Right cardiac atrium (tissue), 5 donors: Measurements from ENCODE around the gene CFAP91. TPM values are rescaled to one million over a fixed set of nuclear protein-coding genes. Genes with fewer than 3 reads are reported as not detected.

Experiments used
- ATAC-seq, 2 donors: fragments of 200-7000 bp; cut with Tn5 transposase; one replicate each; pipeline versions ENCODE4 v1.8.0 to v1.9.1; 2020; ENCODE audit warnings: moderate library complexity in 2 of 2, mild to moderate bottlenecking in 1 of 2
- DNase-seq, 3 donors: peaks; one replicate each; pipeline ENCODE4 v3.0.0-alpha.2; 2020
- H3K27ac ChIP-seq: one replicate; pipeline ENCODE4 v1.5.1; 2013; ENCODE audit warnings: mild to moderate bottlenecking, low read length, control low read depth, moderate library complexity
- H3K27me3 ChIP-seq: one replicate; pipeline ENCODE4 v1.6.1; 2013; ENCODE audit not compliant: control insufficient read depth, insufficient read depth
- H3K4me1 ChIP-seq: one replicate; pipeline ENCODE4 v1.6.1; 2013; ENCODE audit warnings: low read length; ENCODE audit not compliant: control insufficient read depth, insufficient read depth
- H3K4me3 ChIP-seq: one replicate; pipeline ENCODE4 v1.5.1; 2013; ENCODE audit warnings: low read length, control low read depth
- H3K9me3 ChIP-seq: one replicate; pipeline ENCODE4 v1.6.1; 2013; ENCODE audit warnings: low read length; ENCODE audit not compliant: control insufficient read depth
- WGBS: extraction: QIAGEN DNeasy Blood & Tissue Kit; methylation state at CpG from one replicate; pipeline ENCODE4 v1.1.7; 2013; 5-methylcytosine and 5-hydroxymethylcytosine counted together
- intact Hi-C, 4 donors: fragments of 100-400 bp; cut with DNase I; formaldehyde crosslinking; loops; one replicate each; pipeline versions ENCODE4 v1.11.0 to v1.14.0; 2022 to 2023
- long read RNA-seq, 4 donors: library from polyadenylated mRNA; unstranded; transcript quantifications; one replicate each; pipeline ENCODE4 v2.0.0, GENCODE V29; 2020 to 2021
- polyA plus RNA-seq: library from polyadenylated mRNA; stranded (reverse); fragments of 200-250 nt; gene quantifications from one replicate; pipeline ENCODE4 v1.2.3, GENCODE V29; 2013
- total RNA-seq, 4 donors: library from RNA; stranded (reverse); fragmentation: NEBNext Ultra II Directional; extraction: Animal tissue kit (Norgen Biotek cat#: 25700); gene quantifications; one replicate each; pipeline ENCODE4 v1.2.1, GENCODE V29; 2021
- donor health status: healthy with polysubstance abuse.
- donor health status: DM: no; HTN: yes; CAD: no.
- donor health status: DM: no; HTN: no; CAD: no.
- donor health status: DM: no; HTN: yes; CAD: no; lungs with severe emphysema.
- donor health status: DM: yes; HTN: yes; CAD: no.

The CFAP91 gene
- total RNA-seq (1 to 10 TPM in 3 of 4 donors, under 1 TPM in 1; 0.80 to 1.7 (median 1.3) TPM), polyA plus RNA-seq (0.50 TPM)
- long read RNA-seq, donor 1, full-length matches to known transcripts, result 1 of 1 reads
- long read RNA-seq, donor 1, partial matches to known transcripts, result 0 of 1 reads
- long read RNA-seq, donor 1, other reads (novel, unspliced or antisense), result 0 of 1 reads
- long read RNA-seq, donor 2, result 0 reads
- long read RNA-seq, donor 3, partial matches to known transcripts, result 1 of 1 reads
- long read RNA-seq, donor 3, other reads (novel, unspliced or antisense), result 0 of 1 reads
- long read RNA-seq, donor 4, result 0 reads

DNA sequence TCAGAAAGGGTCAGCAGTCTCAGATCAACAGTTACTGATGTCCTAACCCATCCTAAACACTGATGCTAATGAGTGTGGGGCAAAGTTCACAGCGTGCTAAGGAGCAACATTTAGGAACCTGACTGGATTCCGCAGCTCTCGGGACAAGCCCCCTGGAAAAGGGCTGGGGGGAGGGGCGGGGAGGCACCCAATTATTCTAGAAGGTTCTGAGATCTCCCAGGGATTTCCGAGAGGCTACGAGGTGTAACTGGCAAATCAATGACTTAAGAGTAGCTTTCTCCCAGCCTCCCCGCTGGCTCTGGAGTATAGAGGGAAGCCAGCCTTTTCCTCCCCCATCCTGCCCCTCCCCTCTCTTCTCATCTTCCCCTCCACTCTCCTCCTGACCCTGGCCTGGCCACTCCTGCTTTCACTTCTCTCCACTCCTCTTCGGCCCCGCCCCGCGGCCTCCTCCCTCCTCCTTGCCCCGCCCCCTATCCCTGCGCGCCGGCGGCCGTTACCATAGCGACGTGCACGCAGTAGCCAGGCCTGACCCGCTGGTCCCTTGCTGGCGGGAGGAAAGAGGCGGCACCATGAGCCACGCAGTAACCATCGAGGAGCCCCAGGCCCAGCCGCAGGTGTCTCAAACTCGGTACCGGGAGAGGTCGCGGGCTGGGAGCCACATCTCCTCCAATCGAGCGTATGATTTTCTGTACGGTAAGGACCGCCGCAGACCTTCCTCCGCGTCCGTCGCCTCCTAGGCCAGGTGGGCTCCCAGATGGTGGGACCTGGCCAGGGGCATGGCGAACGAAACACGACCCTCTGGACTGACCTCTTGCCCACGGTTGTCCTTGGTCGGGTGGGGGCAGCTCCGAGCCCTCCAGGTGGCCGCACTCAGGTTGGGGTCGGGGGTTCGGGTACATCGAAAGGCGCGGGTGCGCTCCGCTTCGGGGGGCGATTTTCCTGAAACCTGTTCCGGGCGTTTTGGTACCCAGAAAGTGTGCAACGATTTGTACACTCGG lies at the start of gene CFAP91:
TSS of gene CFAP91 (plus strand) at position 493 of the 998 bp plus-strand sequence. CDS start at position 570, 77 bp downstream.
- no peaks in the 10 kb centered on the region for H3K27me3 ChIP-seq
- DNase-seq, result peak; percentile 97 to 99 (median 99)
- no peaks in the 10 kb centered on the region for H3K4me1 ChIP-seq
- H3K4me3 ChIP-seq, result peak within 1 kb of the TSS; percentile 34
- 8% methylated on average over 59 of the region's 59 CpGs for WGBS
- H3K9me3 ChIP-seq, result no peaks in the 10 kb centered on the region
- H3K27ac ChIP-seq, result no peak within 1 kb of the TSS
- ATAC-seq, result peak; percentile 100
- intact Hi-C loops, result no loop called here

DNA sequence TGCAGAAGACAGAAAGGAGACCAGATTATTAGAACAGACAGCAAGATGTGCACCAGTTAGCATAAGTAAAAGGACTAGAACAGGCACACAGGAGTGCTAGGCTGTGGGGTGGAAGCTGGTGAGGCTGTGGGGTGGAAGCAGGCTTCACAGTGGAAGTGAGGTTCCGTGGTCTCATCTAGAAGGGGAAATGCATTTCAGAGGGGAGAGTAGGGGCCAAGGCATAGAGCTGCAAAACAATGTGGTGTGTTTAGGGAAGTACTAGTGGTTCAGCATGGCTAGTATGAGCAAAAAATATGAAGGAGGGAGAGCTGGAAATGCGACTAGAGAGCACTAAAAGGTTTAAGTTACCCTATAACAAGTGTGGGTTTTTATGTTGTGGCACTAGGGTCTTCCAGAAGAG lies 48.9 kb upstream of the CFAP91 start:
- Histone ChIP-seq H3K4me3 (no peak overlapping the region), H3K27ac (no peak overlapping the region), H3K4me1 (peaks cover 13% of the 10 kb centered on the region), H3K9me3 (no peaks in the 10 kb centered on the region), H3K27me3 (no peaks in the 10 kb centered on the region)
- intact Hi-C loops, result no loop called here
- 30% methylated on average over 2 of the region's 2 CpGs for WGBS
- ATAC-seq, result no peak
- DNase-seq, result no peak

DNA sequence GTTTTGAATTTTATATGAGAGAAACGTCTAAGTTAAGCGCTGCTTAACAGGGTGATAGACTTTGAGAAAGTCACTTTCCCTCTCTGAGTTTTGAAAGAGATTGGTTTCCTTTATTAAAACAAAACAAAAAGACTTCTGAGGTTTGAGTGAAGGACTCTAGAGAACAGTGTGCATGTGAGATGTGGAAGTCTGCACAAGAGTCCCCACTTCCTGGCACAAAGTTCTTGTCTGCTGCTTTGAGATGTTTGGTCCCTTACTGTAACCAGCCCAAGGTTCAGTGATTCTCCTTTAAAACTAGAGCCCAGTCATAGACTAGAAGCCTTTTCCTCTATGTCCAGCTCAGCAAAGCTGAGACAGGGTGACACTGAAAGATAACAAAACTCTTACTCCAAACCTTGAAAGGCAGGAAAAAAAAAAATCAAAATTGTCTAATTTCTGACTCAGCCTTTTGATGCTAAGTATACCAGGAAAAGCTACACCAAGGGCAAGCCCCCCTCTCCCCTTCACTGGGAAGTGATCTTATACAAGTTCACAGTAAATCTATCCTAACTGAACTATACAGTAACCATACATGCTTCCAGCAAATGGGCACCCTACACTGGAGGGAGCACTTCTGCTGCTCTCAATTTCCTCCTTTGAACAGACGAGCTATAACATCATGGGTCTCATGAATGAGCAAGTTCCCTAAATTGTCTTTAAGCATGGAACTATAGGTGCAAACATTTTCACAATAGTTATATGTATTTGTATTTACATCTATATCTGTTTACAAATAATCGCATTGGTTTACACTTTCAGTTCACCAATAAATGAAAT lies 44.7 kb upstream of the CFAP91 start:
- ATAC-seq (no peak), DNase-seq (no peak)
- H3K4me1 ChIP-seq, result peaks cover 11% of the 10 kb centered on the region
- H3K27ac ChIP-seq, result peak overlapping the region; percentile 69
- intact Hi-C loops, result no loop called here
- peak overlapping the region; percentile 79 for H3K4me3 ChIP-seq
- H3K9me3 ChIP-seq, result no peaks in the 10 kb centered on the region
- WGBS, result 63% methylated on average over 4 of the region's 4 CpGs
- no peaks in the 10 kb centered on the region for H3K27me3 ChIP-seq

DNA sequence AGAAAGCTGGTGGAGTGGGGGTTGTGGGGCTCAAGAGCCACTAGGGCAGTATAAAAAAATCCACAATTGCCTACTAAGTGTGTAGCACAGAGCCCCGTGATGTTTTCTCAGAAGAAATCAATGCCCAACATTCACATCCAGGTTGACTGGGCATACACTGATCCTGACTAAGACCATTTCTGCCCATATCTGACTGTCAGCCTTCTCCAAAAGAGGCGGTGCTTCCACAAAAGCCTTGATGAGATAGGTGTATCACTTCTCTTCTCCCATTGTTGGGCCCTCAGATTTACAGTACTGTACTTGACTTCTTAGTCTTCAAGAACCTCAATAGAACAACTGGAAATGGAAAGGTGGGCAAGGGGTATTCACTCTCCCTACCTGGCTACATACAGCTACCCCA lies 43.8 kb upstream of the CFAP91 start:
- ATAC-seq, result peak; percentile 1 to 10
- peak overlapping the region; percentile 97 for H3K27ac ChIP-seq

DNA sequence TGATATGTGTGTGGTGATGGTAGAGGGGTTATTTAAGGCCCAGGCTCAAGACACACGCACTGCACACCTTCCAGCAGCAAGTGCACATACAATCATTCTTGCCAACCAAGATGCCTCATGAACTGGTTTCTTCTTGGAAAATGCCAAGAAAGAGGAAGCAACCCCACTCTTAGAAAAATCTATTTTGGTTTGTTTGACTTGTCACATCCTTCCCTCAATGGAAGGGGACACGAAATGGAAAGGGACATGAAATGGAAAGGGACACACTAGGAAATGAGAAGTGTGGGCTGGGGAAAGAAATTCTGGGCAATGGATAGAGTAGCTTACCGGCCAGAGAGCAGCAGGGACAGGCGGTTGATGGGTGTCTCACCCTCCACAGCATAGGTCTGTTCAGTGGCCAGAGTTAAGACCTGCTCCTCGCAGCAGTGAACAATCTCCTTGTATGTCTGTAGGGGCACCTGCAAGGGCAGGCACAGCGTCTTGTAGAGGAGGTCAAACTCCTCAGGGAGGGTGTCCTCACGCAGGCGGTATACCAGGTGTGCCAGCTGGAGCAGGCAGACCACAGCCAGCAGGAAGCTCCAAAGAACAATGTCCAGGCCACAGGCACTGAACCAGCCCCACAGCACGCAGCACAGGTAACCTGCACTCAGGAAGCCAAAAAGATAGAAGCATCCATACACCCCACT lies 43.1 kb upstream of the CFAP91 start:
- peak; percentile 10 to 16 for ATAC-seq
- 69% methylated on average over 9 of the region's 9 CpGs for WGBS
- no peak for DNase-seq
- no peaks in the 10 kb centered on the region for H3K27me3 ChIP-seq
- intact Hi-C loops, result no loop called here
- peaks cover 11% of the 10 kb centered on the region for H3K4me1 ChIP-seq
- peak overlapping the region; percentile 79 for H3K4me3 ChIP-seq
- H3K9me3 ChIP-seq, result no peaks in the 10 kb centered on the region
- H3K27ac ChIP-seq, result peak overlapping the region; percentile 97

More for the DNA sequence above, 43.8 kb upstream of the CFAP91 start:
- intact Hi-C loops, result no loop called here
- no peak for DNase-seq
- Histone ChIP-seq H3K4me1 (peaks cover 11% of the 10 kb centered on the region), H3K9me3 (no peaks in the 10 kb centered on the region), H3K27me3 (no peaks in the 10 kb centered on the region), H3K4me3 (peak overlapping the region; percentile 79)
- whole genome bisulfite sequencing, result 76% methylated on average over 2 of the region's 2 CpGs

DNA sequence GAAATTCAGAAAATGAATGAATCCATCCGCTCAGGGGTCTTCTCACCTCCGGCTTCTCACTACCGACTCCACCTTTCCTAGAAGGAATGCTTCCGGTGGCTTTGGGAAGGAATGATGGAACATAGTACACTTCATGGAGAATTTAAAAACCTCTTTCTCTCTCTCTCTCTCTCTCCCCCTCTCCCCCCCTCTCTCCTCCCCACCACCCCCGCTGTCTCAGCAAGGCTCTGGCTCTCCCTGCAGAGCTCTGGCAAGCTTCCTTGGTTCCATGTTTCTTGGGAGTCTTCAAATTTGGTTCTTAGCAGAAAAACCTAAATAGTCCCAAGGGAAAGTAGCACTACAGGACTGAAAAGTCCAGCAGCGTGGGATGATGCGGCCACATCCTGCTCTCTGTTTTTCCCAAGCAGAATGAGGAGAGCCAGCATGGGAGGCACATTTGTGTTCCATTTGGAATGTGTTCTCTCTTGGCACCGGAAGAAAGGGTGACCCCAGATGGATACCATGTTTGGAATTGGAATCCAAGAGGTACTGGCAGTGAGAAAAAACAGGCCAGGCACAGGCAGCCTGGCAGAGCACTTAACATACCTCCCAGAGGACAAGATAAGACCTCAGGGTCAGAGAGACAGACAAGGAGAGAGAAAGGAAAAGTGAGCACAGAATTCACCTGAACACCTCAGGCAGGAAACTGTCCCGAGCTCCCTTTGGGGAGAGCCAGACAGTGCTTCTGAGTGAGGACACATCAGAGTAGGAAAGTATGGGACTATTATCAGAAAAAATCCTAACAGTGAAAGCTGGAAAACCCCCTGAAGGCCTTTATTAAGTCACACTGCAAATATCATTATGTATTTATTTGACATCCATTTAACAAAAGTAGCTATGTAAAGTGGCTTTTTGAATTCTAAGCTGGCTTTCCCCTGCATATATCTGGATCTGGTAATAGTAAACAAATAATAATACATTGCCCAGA lies 42.1 kb upstream of the CFAP91 start, which contains the start of gene POPDC2:
TSS of gene POPDC2 (minus strand) at position 116 of the 967 bp plus-strand sequence. CDS start 166 bp downstream, outside the sequence.
- ATAC-seq, result peak; percentile 80 to 85
- Histone ChIP-seq H3K4me1 (peaks cover 11% of the 10 kb centered on the region), H3K27me3 (no peaks in the 10 kb centered on the region), H3K27ac (peak within 1 kb of the TSS; percentile 97), H3K9me3 (no peaks in the 10 kb centered on the region), H3K4me3 (peak within 1 kb of the TSS; percentile 79)
- peak; percentile 33 to 69 (median 66) for DNase-seq
- intact Hi-C loops, result no loop called here
- WGBS, result 44% methylated on average over 9 of the region's 9 CpGs

DNA sequence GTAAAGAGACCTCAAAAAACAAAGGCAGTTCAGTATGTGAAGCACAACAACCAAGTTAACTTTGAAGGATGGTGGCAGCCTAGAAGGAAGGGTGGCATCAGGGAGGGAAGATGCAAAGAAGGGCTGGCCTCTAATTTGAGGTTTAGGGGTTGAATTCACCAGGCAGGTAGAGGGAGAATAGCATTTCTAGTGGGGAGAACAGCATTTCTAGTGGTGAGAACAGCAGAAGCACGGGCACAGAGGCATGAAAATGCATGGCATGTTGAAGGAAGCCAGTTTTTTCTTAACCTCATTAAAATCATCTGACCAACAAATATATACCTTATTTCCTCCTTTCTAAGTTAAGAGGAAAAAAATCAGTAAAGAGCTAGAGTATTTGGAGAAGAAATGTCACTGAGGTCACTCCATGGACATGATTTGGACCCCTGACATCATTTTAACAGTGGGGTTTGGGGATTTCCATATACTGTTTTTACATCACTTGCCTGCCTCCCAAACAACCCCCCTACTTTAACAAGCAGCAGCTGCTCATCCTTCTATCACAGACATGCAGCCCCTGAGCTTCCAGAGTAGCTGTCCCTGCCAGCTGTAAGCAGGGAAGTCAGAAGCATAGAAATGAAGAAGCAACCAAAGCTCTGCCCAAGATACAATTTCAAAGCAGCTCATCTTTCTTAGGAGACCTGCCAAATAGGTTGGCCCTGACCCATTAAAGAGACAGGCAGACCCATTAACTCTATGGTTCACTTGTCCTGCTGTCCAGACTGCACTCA lies 40.0 kb upstream of the CFAP91 start:
- intact Hi-C loops, result no loop called here
- WGBS, result 49% methylated on average over 1 of the region's 1 CpG
- ATAC-seq (peak in 1 of 2 donors; percentile 2), DNase-seq (no peak)
- Histone ChIP-seq H3K27me3 (no peaks in the 10 kb centered on the region), H3K27ac (peak overlapping the region; percentile 83), H3K4me3 (no peak overlapping the region), H3K4me1 (peaks cover 11% of the 10 kb centered on the region), H3K9me3 (no peaks in the 10 kb centered on the region)

DNA sequence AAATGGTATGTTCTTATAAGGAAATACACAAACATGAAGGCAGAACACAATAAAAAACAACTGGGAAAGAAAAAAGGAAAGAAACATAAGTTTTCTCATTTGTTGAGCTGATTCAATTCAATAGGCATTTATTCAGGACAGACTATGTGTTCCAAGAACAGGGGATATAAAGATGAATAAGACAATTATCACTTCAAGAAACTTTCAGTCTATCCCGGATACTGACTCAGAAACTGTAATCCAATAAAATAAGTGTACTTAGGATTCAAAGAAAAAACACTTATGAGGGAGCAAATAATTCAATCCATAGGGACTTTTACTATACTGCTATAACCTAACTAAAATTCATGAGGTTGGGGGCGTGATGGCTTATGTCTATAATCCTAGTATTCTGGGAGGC lies 38.9 kb upstream of the CFAP91 start:
- intact Hi-C loops, result no loop called here
- Histone ChIP-seq H3K4me1 (peaks cover 11% of the 10 kb centered on the region), H3K27me3 (no peaks in the 10 kb centered on the region), H3K27ac (no peak overlapping the region), H3K9me3 (no peaks in the 10 kb centered on the region), H3K4me3 (no peak overlapping the region)
- no peak for ATAC-seq
- DNase-seq, result no peak
- WGBS, result 80% methylated on average over 2 of the region's 2 CpGs

DNA sequence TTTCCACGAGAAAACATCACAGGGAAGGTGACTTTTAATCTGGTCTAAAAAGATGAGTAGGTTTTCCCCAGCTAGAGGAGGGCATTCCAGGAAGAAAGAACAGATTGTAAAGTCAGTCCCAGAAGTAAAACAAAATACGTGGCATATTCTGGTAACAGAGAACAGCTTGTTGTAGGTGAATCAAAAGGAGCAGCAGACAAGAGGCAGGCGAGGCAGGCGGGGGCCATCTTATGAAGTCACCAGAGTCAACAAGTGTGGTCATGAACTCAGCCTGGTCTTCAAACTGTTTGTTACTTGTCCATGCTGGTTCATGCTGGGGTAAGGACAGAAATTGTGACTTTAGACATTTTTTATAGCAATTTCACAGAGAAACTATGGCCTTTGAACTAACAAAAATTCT lies 38.5 kb upstream of the CFAP91 start:
- Histone ChIP-seq H3K4me3 (no peak overlapping the region), H3K9me3 (no peaks in the 10 kb centered on the region), H3K4me1 (peaks cover 11% of the 10 kb centered on the region), H3K27ac (peak overlapping the region; percentile 47), H3K27me3 (no peaks in the 10 kb centered on the region)
- WGBS, result 68% methylated on average over 4 of the region's 4 CpGs
- no peak for ATAC-seq
- intact Hi-C loops, result no loop called here
- peak in 1 of 3 donors; percentile 46 for DNase-seq
